NCI-H2196 (cell line): ENCODE measurements around the gene MACO1.

Experiments used
- DNase-seq: peaks from one replicate; lab custom pipeline; 2025; ENCODE audit not compliant: unreplicated experiment; lab: John Stamatoyannopoulos, UW

Gene MACO1

GRCh38 chr1:25540750-25541342, 110.1 kb downstream of the MACO1 start:
- DNase-seq = no peak

GRCh38 chr1:25541425-25541824, 110.7 kb downstream of the MACO1 start:
- no peak for DNase-seq

- no peak for DNase-seq
These were observed 111.4 kb downstream of the MACO1 start for GRCh38 chr1:25541889-25542658.

- DNase-seq = no peak
These were observed 112.3 kb downstream of the MACO1 start for GRCh38 chr1:25543005-25543424.

- peak; percentile 77 for DNase-seq
These were observed 112.9 kb downstream of the MACO1 start, which contains the start of gene LDLRAP1 for GRCh38 chr1:25543425-25544242. TSS of gene LDLRAP1 (plus strand) at chr1:25543606. CDS start at chr1:25543699, 93 bp downstream.

- no peak for DNase-seq
These were observed 113.6 kb downstream of the MACO1 start for GRCh38 chr1:25544243-25544764.

- peak; percentile 29 for DNase-seq
These were observed 114.1 kb downstream of the MACO1 start for GRCh38 chr1:25544819-25545218.

- no peak for DNase-seq
These were observed 115.1 kb downstream of the MACO1 start for GRCh38 chr1:25545767-25546166.

- no peak for DNase-seq
These were observed 115.5 kb downstream of the MACO1 start for GRCh38 chr1:25546193-25546592.

- no peak for DNase-seq
These were observed 117.9 kb downstream of the MACO1 start for GRCh38 chr1:25548601-25549000.

GRCh38 chr1:25549273-25550154, 118.8 kb downstream of the MACO1 start:
- DNase-seq = no peak
